ENCODE measurements around the gene CEP70. TPM values are rescaled to one million over a fixed set of nuclear protein-coding genes. Genes with fewer than 3 reads are reported as not detected.
A peak's percentile ranks its signal among the peaks of the same experiment; 100 is the strongest.
"Not testable (repeated sequence)": the region's sequence is repeated elsewhere in the genome, so short reads cannot be mapped to it uniquely, and the experiment has no call there.

Gene CEP70
- total RNA-seq, 1 donor, result 11.8 TPM

DNA sequence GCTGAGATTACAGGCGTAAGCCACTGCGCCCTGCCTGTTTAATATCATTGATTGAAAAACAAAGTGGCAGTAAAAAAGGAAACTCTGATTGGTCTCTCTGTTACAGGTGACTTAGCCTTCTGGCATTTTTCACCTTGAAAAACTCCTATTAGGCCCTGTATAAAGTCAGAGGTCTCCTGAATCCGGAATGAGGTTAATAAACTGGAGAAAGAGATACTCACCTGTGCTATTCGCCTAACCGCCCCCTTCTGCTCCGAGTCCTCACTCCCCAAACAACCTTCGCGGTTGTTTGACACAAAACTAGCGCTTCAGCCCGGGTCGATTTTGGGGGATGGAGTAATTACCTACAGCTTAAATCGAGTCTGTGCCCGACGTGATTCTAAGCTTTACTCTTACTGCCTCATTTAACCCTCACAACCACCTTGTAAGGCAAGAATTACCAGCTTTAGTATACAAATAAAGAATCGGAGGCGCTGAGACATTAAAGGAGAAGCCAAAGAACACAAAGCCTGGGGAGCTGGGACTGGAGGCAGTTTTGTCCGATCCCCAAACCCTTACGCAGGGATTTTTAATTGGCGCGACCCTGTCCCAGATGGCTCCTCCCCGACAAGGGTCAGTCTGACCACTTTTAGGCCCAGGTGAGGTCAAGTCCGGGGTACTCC lies 441 bp downstream of the CEP70 start:
- no peak for DNase-seq (ENCODE audit: low read depth in 2 of 3, low spot score in 2 of 3)

GRCh38 chr3:138591392-138591791 lies 2.7 kb downstream of the CEP70 start:
- DNase-seq (ENCODE audit: low read depth in 2 of 3, low spot score in 2 of 3), result no peak

GRCh38 chr3:138588445-138588844 lies 5.6 kb downstream of the CEP70 start:
- DNase-seq (ENCODE audit: low read depth in 2 of 3, low spot score in 2 of 3), result no peak

DNA sequence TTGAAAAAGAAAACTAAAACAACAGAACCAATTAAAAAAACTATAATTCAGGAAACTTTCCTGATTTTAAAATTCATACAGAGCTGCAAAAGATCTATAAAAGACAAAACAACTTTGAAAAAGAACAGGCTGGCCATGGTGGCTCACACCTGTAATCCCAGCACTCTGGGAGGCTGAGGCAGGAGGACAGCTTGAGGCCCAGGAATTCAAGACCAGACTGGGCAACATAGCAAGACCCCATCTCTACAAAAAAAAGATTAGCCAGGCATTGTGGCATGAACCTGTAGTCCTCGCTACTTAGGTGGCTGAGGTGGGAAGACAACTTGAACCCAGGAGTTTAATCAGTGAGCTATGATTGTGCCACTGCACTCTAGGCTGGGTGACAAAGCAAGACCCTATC lies 6.7 kb downstream of the CEP70 start:
- no peak for DNase-seq (ENCODE audit: low read depth in 2 of 3, low spot score in 2 of 3)

GRCh38 chr3:138578961-138579574 lies 15.0 kb downstream of the CEP70 start:
- no peak for DNase-seq (ENCODE audit: low read depth in 2 of 3, low spot score in 2 of 3)

DNA sequence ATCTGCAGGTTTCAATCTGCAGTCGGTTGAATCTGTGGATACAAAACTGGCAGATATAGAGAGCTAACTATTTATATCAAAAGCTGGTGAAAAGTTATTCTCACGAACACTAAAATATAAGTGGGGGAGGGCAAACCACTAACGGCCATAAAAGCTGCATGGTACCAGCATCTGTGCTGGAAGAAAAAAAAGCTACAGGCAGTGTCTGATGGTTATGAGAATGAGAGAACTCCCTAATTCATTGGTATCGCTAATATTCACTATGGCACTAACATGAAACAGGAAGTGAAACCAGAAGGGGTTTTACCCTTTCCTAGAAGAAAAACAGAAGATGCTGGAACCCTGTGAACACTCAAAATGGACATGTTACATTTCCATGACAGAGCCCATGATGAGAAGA lies 15.9 kb downstream of the CEP70 start:
- peak in 1 of 3 donors; percentile 26 for DNase-seq (ENCODE audit: low read depth in 2 of 3, low spot score in 2 of 3)

DNA sequence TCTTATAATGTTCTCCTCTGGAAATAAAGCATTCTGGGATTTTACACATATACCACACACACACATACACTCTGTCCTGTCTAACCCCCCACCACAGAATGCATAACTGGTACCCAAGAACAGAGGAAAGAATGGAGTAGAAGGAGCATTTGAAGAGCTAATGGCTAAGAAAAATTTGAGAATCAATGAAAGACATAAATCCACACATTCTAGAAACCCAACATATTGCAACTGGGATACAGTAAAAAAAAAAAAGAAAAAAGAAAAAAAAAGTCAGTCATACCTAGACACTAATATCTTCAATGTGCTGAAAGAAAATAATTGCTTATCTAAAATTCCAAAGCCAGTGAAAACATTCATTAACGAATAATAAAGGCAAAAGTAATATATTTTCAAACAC lies 20.9 kb downstream of the CEP70 start:
- no peak for DNase-seq (ENCODE audit: low read depth in 2 of 3, low spot score in 2 of 3)

GRCh38 chr3:138569624-138570023 lies 24.4 kb downstream of the CEP70 start:
- not testable (repeated sequence) for DNase-seq (ENCODE audit: low read depth in 2 of 3, low spot score in 2 of 3)

GRCh38 chr3:138569090-138569489 lies 25.0 kb downstream of the CEP70 start:
- no peak for DNase-seq (ENCODE audit: low read depth in 2 of 3, low spot score in 2 of 3)

DNA sequence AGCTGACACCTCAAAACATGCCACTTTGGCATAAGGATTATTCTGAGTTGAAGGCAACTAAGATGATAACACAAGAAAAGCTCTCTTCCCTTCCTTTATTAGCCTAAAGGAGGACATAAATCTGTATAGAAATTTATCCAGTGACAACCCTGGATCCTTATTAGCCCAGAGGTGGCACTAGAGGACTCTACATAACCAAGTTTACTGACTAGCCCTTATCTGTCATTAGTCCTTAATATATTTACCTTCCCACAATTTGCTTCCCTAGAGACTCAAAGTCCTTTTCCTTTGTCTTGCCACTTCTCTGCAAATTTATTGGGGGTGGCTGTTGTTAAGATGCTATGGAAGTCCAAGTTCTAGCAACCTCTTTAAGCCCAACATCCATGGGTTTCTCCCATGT lies 26.7 kb downstream of the CEP70 start:
- no peak for DNase-seq (ENCODE audit: low read depth in 2 of 3, low spot score in 2 of 3)

- not testable (repeated sequence) for DNase-seq (ENCODE audit: low read depth in 2 of 3, low spot score in 2 of 3)
Observed at GRCh38 chr3:138566293-138566692, 27.8 kb downstream of the CEP70 start.

GRCh38 chr3:138562902-138563301 lies 31.2 kb downstream of the CEP70 start:
- not testable (repeated sequence) for DNase-seq (ENCODE audit: low read depth in 2 of 3, low spot score in 2 of 3)

- DNase-seq (ENCODE audit: low read depth in 2 of 3, low spot score in 2 of 3), result no peak
Observed at GRCh38 chr3:138560501-138560900, 33.6 kb downstream of the CEP70 start.

DNA sequence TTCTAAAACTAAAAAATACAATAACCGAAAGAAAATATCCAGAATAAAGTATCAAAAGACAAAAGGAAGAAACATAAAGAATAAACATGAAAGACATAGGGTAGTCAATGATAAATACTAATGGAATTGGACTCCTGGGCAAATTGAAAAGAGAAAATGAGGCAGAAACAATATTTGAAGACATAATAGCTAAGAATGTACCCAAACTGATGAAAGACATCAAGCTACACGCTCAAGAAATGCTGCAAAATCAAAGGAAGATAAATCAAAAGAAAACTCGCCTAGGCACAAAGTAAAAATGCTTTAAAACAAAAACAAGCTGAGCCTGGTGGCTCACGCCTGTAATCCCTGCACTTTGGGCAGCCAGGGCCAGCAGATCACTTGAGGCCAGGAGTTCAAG lies 34.9 kb downstream of the CEP70 start:
- DNase-seq (ENCODE audit: low read depth in 2 of 3, low spot score in 2 of 3), result no peak

DNA sequence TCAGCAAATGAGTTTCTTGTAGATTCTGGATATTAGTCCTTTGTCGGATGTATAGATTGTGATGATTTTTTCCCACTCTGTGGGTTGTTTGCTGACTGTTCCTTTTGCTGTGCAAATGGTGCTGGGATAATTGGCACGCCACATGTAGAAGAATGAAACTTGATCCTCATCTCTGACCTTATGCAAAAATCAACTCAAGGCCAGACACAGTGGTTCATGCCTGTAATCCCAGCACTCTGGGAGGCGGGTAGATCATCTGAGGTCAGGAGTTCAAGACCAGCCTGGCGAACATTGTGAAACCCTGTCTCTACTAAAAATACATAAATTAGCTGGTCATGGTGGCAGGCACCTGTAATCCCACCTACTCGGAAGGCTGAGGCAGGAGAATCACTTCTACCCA lies 39.3 kb downstream of the CEP70 start:
- not testable (repeated sequence) for DNase-seq (ENCODE audit: low read depth in 2 of 3, low spot score in 2 of 3)

DNA sequence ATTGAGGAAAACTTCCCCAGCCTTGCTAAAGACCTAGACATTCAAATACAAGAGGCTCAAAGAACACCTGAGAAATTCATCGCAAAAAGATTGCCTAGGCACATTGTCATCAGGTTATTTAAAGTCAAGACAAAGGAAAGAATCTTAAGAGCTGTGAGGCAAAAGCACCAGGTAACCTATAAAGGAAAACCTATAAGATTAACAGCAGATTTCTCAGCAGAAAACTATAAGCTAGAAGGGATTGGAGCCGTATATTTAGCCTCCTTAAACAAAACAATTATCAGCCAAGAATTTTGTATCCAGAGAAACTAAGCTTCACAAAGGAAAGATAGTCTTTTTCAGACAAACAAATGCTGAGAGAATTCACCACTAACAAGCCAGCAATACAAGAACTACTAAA lies 43.1 kb downstream of the CEP70 start:
- not testable (repeated sequence) for DNase-seq (ENCODE audit: low read depth in 2 of 3, low spot score in 2 of 3)

GRCh38 chr3:138549179-138549977 lies 44.7 kb downstream of the CEP70 start:
- no peak for DNase-seq (ENCODE audit: low read depth in 2 of 3, low spot score in 2 of 3)

DNA sequence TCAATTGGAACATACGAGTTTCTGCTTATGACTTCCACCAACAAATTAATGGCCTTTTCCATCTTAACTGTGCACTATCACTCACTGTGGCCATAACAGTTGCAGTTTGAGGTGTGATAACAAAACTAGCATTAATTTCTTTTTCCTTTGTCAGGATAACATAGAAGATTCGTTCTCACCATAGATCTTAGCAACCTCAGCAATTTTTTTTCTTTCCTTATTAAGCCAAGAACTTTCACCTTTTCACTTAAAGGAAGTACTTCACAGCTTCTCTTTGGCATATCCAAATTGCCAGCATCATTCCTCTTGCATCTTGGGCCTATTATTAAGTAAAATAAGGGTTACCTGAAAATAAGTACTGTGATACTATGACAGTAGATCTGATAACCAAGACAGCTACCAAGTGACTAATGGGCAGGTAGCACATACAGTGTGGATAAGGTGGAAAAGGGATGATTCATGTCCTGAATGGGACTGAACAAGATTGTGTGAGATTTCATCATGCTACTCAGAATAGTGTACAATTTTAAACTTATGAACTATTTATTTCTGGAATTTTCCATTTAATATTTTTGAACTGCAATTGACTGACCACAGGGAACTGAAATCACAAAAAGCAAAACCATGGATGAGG lies 46.6 kb downstream of the CEP70 start:
- no peak for DNase-seq (ENCODE audit: low read depth in 2 of 3, low spot score in 2 of 3)

- no peak for DNase-seq (ENCODE audit: low read depth in 2 of 3, low spot score in 2 of 3)
Observed at GRCh38 chr3:138544546-138544945, 49.5 kb downstream of the CEP70 start.

DNA sequence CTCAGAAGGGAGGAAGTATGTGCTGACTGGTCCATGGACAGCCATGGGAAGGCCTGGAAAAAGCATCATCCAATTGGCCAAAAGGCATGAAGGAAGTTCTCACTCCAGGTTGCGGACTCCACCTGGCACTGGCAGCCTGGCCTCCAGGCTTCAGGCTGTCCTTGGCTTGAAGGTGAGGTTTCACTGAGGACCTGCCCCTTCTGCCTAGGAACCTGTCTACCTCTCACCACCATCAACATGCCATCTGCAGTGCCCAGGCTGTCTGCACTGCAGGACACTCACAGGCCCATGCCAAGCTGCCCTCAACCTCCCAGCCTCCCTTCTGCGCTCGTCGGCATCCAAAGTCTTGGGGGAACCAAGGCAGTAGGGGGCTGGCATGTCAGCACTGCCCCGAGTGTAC lies 51.1 kb downstream of the CEP70 start:
- DNase-seq (ENCODE audit: low read depth in 2 of 3, low spot score in 2 of 3), result no peak

DNA sequence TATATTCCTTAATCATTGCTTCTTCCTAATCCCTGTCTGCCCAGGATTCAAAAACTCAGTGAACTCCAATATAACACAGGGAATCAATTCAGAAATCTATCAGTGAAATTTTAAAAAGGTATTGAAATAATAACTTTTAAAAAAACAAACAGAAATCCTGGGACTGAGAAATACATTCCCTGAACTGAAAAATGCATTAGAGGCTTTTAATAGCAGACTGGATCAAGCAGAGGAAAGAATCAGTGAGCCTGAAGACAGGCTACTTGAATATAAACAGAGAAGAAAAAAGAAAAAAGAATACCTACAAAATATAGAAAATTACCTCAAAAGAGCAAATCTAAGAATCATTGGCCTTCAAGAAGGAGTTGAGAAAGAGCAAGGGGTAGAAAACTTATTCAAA lies 54.7 kb downstream of the CEP70 start:
- DNase-seq (ENCODE audit: low read depth in 2 of 3, low spot score in 2 of 3), result no peak
